ENCODE measurements around the gene ADAT1.
A peak's percentile ranks its signal among the peaks of the same experiment; 100 is the strongest.

Gene ADAT1

GRCh38 chr16:75622761-75623605 is at the start of gene ADAT1:
ADAT1 (minus strand) TSS chr16:75623281; CDS start chr16:75620799, 2,482 bp downstream.
- peak; percentile 77 for DNase-seq

GRCh38 chr16:75667503-75667902 is 44.4 kb upstream of the ADAT1 start:
- DNase-seq: no peak

- no peak for DNase-seq
These were observed 37.7 kb upstream of the ADAT1 start for GRCh38 chr16:75660726-75661302.

GRCh38 chr16:75660321-75660720 is 37.2 kb upstream of the ADAT1 start:
- no peak for DNase-seq

GRCh38 chr16:75658175-75658574 is 35.1 kb upstream of the ADAT1 start:
- no peak for DNase-seq

GRCh38 chr16:75653922-75654321 is 30.8 kb upstream of the ADAT1 start:
- no peak for DNase-seq

- DNase-seq: no peak
These were observed 25.4 kb upstream of the ADAT1 start for GRCh38 chr16:75648265-75649076.

GRCh38 chr16:75647492-75648264 is 24.6 kb upstream of the ADAT1 start, which contains the start of the genes KARS1 and TERF2IP:
KARS1 (minus strand) TSS chr16:75647665; CDS start chr16:75647639, 26 bp downstream.
TERF2IP (plus strand) TSS chr16:75647773; CDS start chr16:75647883, 110 bp downstream.
- DNase-seq: peak; percentile 67

GRCh38 chr16:75647112-75647491 is 24.0 kb upstream of the ADAT1 start:
- no peak for DNase-seq

- DNase-seq: no peak
These were observed 21.3 kb upstream of the ADAT1 start for GRCh38 chr16:75644240-75645012.

GRCh38 chr16:75640598-75640997 is 17.5 kb upstream of the ADAT1 start:
- DNase-seq: no peak

- DNase-seq: no peak
These were observed 12.0 kb upstream of the ADAT1 start for GRCh38 chr16:75635036-75635435.

GRCh38 chr16:75632857-75633256 is 9.8 kb upstream of the ADAT1 start:
- DNase-seq: no peak

GRCh38 chr16:75630052-75630451 is 7.0 kb upstream of the ADAT1 start:
- no peak for DNase-seq

GRCh38 chr16:75629132-75629531 is 6.1 kb upstream of the ADAT1 start:
- DNase-seq: no peak

GRCh38 chr16:75628351-75628750 is 5.3 kb upstream of the ADAT1 start:
- no peak for DNase-seq

GRCh38 chr16:75627851-75628250 is 4.8 kb upstream of the ADAT1 start:
- no peak for DNase-seq

- no peak for DNase-seq
These were observed 3.7 kb upstream of the ADAT1 start for GRCh38 chr16:75626806-75627205.

- DNase-seq: no peak
These were observed 1.8 kb upstream of the ADAT1 start for GRCh38 chr16:75624921-75625334.

GRCh38 chr16:75621170-75621477 is 2.0 kb downstream of the ADAT1 start:
- DNase-seq: no peak

- DNase-seq: no peak
These were observed 2.5 kb downstream of the ADAT1 start for GRCh38 chr16:75620326-75621169.
